Stimulated activated naive CD8-positive, alpha-beta T cell treated with anti-CD3 and anti-CD28 coated beads, Interleukin-15, amount 100 ng/mL, for 72 hours (primary cell): ENCODE data around the gene APOBEC3A.

ENCODE experiments used
- ATAC-seq: fragments of 150-1000 bp; cut with Tn5 transposase; 2 replicates; pipeline ENCODE4 v1.10.0; 2021; ENCODE audit warnings: mild to moderate bottlenecking, moderate library complexity
- DNase-seq, 2 donors: peaks; one replicate each; pipeline ENCODE4 v3.0.0; 2021 to 2022
- H3K27ac Mint-ChIP-seq, 2 donors: one replicate each; pipeline ENCODE4 v1.8.0; 2022; ENCODE audit warnings: mild to moderate bottlenecking in 2 of 2, mixed read lengths in 2 of 2, moderate library complexity in 2 of 2
- H3K27me3 Mint-ChIP-seq: one replicate; pipeline ENCODE4 v1.8.0; 2022; ENCODE audit warnings: mixed read lengths
- H3K4me1 Mint-ChIP-seq: one replicate; pipeline ENCODE4 v1.8.0; 2022; ENCODE audit warnings: mild to moderate bottlenecking, mixed read lengths
- H3K4me3 Mint-ChIP-seq, 2 donors: one replicate each; pipeline ENCODE4 v1.8.0; 2022; ENCODE audit warnings: mild to moderate bottlenecking in 2 of 2, mixed read lengths in 2 of 2, moderate library complexity in 1 of 2
- H3K9me3 Mint-ChIP-seq, 2 donors: one replicate each; pipeline ENCODE4 v1.8.0; 2022; ENCODE audit warnings: mixed read lengths in 2 of 2

Gene APOBEC3A

DNA sequence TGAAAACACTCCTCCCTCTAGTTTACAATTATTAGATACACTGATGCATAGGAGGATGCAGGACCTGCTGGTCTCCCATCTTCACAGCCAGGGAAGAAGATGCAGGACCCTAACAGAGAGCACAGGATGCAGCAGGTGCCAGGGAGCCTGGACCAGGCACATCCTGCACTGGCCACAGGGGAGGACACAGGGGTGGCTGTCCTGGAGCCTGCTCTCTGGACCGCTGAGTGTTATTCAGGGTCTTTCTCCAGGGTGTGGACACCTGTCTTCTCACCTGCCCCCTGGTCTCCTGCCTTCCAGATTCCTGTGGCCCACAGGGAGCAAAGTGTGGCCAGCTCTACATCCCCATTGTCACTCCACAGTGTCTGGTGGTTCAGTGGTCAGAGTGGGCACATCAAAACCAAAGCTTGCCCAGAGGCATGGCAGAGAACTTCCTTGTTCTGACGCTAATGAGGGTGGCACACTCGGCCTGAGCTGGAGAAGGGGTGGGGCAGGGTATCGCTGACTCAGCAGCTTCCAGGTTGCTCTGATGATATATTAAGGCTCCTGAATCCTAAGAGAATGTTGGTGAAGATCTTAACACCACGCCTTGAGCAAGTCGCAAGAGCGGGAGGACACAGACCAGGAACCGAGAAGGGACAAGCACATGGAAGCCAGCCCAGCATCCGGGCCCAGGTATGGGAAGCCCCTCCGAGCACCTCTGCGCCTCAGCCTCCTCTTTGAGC is at the start of gene APOBEC3A:
APOBEC3A (plus strand) TSS at position 564 of the 725 bp plus-strand sequence; CDS start at position 647, 83 bp downstream.
- DNase-seq (no peak), ATAC-seq (no peak)
- Mint-ChIP-seq H3K4me3 (no peak within 1 kb of the TSS), H3K27me3 (peaks cover 54% of the 10 kb centered on the region), H3K4me1 (peaks cover 52% of the 10 kb centered on the region), H3K9me3 (no peaks in the 10 kb centered on the region), H3K27ac (peak within 1 kb of the TSS in 1 of 2 donors; percentile 86)

DNA sequence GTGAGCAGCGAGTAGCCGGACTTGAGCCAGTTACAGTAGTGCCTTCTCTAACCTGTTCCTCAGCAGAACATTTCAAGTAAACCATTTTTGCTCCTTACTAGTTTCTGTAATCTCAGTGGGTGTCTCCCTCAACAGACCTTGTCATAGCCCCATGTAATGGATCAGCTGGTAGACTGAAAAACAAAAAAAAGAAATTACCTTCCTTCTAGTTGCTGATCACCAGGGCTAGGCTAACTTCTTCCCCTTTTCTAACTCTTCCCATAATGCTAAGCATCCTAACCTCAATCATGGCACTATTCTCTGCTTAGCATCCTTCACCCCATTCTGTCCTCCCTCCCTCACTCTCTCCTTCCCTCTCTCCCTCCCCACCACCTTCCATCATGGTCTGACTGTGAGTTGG is 49.6 kb upstream of the APOBEC3A start:
- Mint-ChIP-seq H3K27me3 (peaks cover 47% of the 10 kb centered on the region), H3K27ac (no peak overlapping the region), H3K9me3 (peaks cover 7 to 11% of the 10 kb centered on the region in 2 donors), H3K4me1 (no peaks in the 10 kb centered on the region), H3K4me3 (no peak overlapping the region)
- ATAC-seq = no peak
- no peak for DNase-seq

DNA sequence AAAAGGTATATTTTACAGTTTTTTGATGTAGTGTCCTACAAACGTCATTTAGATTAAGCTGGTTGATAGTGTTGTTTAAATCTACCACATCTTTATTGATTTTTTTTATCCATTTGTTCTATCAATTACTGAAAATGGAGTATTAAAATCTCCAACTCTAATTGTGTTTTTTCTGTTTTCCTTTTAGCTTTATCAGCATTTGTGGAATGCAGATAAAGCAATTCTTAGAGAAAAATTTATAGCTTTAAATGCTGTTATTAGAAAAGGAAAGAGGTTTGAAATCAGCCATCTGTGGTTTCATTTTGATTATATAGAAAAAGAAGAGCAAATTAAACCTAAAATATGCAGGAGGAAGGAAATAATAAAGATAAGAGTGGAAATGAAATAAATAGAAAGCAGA is 46.0 kb upstream of the APOBEC3A start:
- no peak overlapping the region for H3K27ac Mint-ChIP-seq

GRCh38 chr22:38919631-38920190 is 37.7 kb upstream of the APOBEC3A start:
- Mint-ChIP-seq H3K27me3 (peaks cover 42% of the 10 kb centered on the region), H3K4me3 (no peak overlapping the region)
- ATAC-seq = no peak

More for the DNA sequence above, 46.0 kb upstream of the APOBEC3A start:
- Mint-ChIP-seq H3K27me3 (peaks cover 49% of the 10 kb centered on the region), H3K9me3 (no peaks in the 10 kb centered on the region), H3K4me3 (no peak overlapping the region), H3K4me1 (no peaks in the 10 kb centered on the region)
- no peak for ATAC-seq
- no peak for DNase-seq

DNA sequence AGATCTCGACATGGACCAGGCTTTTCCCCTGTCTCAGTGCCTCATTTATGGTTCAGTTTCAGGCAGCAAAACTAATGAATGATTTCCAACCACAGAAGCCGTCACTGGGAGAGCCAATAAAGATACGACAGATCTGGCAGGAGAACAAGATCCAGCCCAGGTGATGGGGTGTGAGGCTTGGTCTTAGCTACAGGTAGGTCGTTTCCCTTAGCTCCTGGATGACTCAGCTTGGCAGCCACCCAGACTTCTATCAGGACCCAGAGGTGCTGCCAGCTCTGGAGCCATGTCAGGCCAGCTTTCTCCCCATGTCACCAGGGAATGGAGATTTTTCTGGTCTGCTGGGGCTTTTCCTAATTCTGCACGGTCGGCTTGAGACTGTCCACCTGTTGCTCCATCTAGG is 36.3 kb upstream of the APOBEC3A start:
- Mint-ChIP-seq H3K9me3 (no peaks in the 10 kb centered on the region), H3K27me3 (peaks cover 56% of the 10 kb centered on the region), H3K4me1 (no peaks in the 10 kb centered on the region), H3K4me3 (no peak overlapping the region), H3K27ac (no peak overlapping the region)
- DNase-seq (no peak), ATAC-seq (no peak)

More at GRCh38 chr22:38919631-38920190, 37.7 kb upstream of the APOBEC3A start:
- Mint-ChIP-seq H3K4me1 (no peaks in the 10 kb centered on the region), H3K9me3 (no peaks in the 10 kb centered on the region), H3K27ac (no peak overlapping the region)
- DNase-seq = no peak

DNA sequence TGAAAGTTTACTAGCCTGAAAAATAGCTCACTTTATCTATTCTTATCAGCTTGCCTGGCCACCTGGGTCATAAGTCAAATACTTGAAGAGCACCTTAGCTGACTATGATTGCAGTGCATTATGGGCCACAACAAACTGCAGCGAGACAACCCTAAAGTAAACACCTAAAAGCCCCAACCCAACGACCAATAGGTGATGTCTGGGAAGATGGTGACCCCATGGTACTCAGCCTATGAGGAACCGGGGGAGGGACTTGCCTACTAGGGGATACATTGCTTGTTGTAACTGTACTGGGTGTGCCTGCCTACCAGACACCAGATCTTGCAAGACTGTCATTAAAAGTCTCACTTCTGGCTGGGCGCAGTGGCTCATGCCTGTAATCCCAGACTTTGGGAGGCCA is 35.6 kb upstream of the APOBEC3A start:
- peaks cover 57% of the 10 kb centered on the region for H3K27me3 Mint-ChIP-seq
- no peak overlapping the region for H3K27ac Mint-ChIP-seq
- DNase-seq = no peak
- no peaks in the 10 kb centered on the region for H3K4me1 Mint-ChIP-seq
- no peak overlapping the region for H3K4me3 Mint-ChIP-seq
- H3K9me3 Mint-ChIP-seq = no peaks in the 10 kb centered on the region
- ATAC-seq = no peak

GRCh38 chr22:38923463-38924346 is 33.7 kb upstream of the APOBEC3A start:
- no peaks in the 10 kb centered on the region for H3K9me3 Mint-ChIP-seq
- ATAC-seq (no peak), DNase-seq (no peak)
- peaks cover 7% of the 10 kb centered on the region for H3K4me1 Mint-ChIP-seq
- H3K27me3 Mint-ChIP-seq = peaks cover 65% of the 10 kb centered on the region
- H3K4me3 Mint-ChIP-seq = no peak overlapping the region
- no peak overlapping the region for H3K27ac Mint-ChIP-seq

DNA sequence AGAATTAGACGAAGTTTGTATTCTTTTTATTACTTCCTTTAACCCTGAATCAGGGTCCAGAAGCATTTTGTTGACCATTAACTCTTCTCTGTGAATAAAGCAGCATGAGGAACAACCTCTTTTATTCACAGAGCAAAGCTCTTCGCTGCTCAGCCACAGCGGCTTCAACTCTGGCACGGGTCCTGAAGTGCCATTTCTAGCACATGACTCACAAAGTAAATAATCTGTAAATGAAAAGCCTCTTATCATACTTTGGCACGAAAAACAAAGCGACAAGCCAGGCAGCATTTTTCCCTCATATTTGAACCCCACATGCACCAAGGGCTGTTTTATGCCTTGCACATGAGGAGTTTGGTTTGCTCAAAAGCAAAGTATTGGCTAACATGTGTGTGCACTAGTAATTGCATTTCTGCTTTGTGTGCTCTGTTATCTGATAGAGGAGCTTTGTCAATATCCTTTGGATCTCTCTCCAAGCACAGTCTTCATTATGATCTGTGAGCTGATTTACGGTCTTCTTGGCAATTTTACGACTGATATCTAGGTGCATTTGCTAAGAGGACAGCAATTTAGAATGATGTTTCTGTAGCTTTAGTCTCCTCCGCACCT is 33.0 kb upstream of the APOBEC3A start:
- H3K27me3 Mint-ChIP-seq = peaks cover 71% of the 10 kb centered on the region
- DNase-seq (no peak), ATAC-seq (no peak)
- H3K9me3 Mint-ChIP-seq = no peaks in the 10 kb centered on the region
- H3K4me3 Mint-ChIP-seq = no peak overlapping the region
- no peak overlapping the region for H3K27ac Mint-ChIP-seq
- peaks cover 7% of the 10 kb centered on the region for H3K4me1 Mint-ChIP-seq

DNA sequence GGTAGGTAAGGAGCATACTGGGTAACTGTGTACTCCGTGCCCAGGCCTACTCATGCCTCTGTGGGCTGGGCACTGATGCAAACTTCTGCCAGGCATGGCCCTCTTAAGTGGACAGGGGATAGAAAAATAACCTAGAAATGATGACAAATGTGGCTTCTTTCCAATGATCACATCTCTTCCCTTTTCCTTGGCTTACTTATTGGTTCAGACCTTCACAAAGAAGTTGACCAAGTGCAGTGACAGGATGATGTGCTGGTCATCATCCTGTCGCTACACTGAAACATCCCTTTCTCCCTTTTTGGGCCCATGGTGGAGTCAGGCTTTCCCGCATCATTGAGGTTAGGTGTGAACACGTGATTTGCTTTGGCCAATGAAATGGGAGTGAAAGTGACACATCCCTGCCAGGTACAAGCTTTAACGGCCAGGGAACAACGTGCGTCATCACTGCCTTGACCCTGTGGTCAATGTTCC is 31.8 kb upstream of the APOBEC3A start:
- no peak for DNase-seq
- Mint-ChIP-seq H3K4me1 (peaks cover 7% of the 10 kb centered on the region), H3K4me3 (no peak overlapping the region), H3K27me3 (peaks cover 80% of the 10 kb centered on the region), H3K9me3 (no peaks in the 10 kb centered on the region), H3K27ac (no peak overlapping the region)
- no peak for ATAC-seq

- ATAC-seq (peak; percentile 95), DNase-seq (peak; percentile 46 to 56)
- peak overlapping the region; percentile 63 to 67 for H3K4me3 Mint-ChIP-seq
- H3K9me3 Mint-ChIP-seq = no peaks in the 10 kb centered on the region
- H3K27me3 Mint-ChIP-seq = peaks cover 84% of the 10 kb centered on the region
- H3K4me1 Mint-ChIP-seq = peaks cover 7% of the 10 kb centered on the region
- no peak overlapping the region for H3K27ac Mint-ChIP-seq
These were observed 30.2 kb upstream of the APOBEC3A start for GRCh38 chr22:38927033-38927781.

DNA sequence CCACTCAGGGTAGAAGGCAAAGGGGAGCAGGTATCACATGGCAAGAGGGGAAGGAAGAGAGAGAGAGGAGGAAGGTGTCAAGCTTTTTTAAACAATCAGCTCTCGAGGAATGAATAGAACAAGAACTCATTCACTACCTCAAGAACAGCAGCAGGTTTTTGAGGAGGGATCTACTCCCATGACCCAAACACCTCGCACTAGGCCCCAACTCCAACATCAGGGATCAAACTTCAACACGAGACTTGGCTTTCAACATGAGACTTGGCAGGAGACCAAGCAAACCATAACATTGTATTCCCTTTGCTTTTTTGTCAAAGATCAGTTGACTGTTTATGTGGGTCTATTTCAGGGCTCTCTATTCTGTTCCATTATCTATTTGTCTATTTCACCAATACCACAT is 26.9 kb upstream of the APOBEC3A start:
- peaks cover 75% of the 10 kb centered on the region for H3K27me3 Mint-ChIP-seq
- H3K4me1 Mint-ChIP-seq = peaks cover 7% of the 10 kb centered on the region
- no peaks in the 10 kb centered on the region for H3K9me3 Mint-ChIP-seq
- H3K27ac Mint-ChIP-seq = no peak overlapping the region
- ATAC-seq (no peak), DNase-seq (no peak)
- no peak overlapping the region for H3K4me3 Mint-ChIP-seq

DNA sequence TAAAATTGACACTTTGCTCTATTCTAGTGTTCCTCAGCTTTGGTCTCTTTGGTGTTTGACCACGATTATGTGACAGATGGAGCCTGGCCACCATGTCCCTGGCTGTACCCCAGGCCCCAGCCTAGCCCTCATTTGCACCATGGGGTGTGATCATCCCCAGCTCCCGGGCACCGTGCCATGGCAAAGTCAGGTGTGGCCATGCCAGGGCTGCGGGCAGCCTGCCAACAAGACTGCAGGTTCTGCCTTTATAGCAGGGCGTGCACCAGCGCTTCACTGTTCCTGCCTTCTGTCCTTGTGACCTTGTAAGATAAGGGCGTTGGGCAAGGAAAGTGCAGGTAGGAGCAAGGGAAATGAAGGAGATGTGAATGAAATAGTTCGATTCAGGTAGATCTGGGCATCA is 22.4 kb upstream of the APOBEC3A start:
- H3K4me3 Mint-ChIP-seq = no peak overlapping the region
- H3K9me3 Mint-ChIP-seq = no peaks in the 10 kb centered on the region
- no peak for ATAC-seq
- H3K27ac Mint-ChIP-seq = no peak overlapping the region
- peaks cover 70% of the 10 kb centered on the region for H3K27me3 Mint-ChIP-seq
- H3K4me1 Mint-ChIP-seq = peaks cover 5% of the 10 kb centered on the region
- DNase-seq = no peak

DNA sequence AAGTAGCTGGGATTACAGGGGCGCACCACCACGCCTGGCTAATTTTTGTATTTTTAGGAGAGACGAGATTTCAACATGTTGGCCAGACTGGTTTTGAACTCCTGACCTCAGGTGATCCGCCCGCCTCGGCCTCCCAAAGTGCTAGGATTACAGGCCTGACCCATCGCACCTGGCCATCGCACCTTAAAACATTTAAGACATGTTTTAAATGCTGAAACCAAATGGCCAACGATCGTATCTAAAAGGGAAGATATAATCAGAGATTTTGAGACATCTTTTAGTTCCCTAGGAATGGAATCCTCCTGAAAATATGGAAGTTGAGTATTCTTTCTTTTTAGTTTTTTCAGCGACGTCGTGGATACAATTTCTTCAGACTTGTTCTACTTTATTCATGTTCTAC is 21.8 kb upstream of the APOBEC3A start:
- DNase-seq (no peak), ATAC-seq (no peak)
- H3K4me1 Mint-ChIP-seq = peaks cover 5% of the 10 kb centered on the region
- H3K9me3 Mint-ChIP-seq = no peaks in the 10 kb centered on the region
- H3K27me3 Mint-ChIP-seq = peaks cover 64% of the 10 kb centered on the region
- H3K4me3 Mint-ChIP-seq = no peak overlapping the region
- H3K27ac Mint-ChIP-seq = no peak overlapping the region

GRCh38 chr22:38936562-38936961 is 20.8 kb upstream of the APOBEC3A start:
- H3K4me1 Mint-ChIP-seq = peaks cover 14% of the 10 kb centered on the region
- H3K4me3 Mint-ChIP-seq = no peak overlapping the region
- peaks cover 59% of the 10 kb centered on the region for H3K27me3 Mint-ChIP-seq
- no peak for ATAC-seq
- no peaks in the 10 kb centered on the region for H3K9me3 Mint-ChIP-seq
- DNase-seq = no peak
- no peak overlapping the region for H3K27ac Mint-ChIP-seq

- DNase-seq (no peak), ATAC-seq (no peak)
- Mint-ChIP-seq H3K4me1 (peaks cover 19% of the 10 kb centered on the region), H3K27me3 (peaks cover 59% of the 10 kb centered on the region), H3K4me3 (no peak overlapping the region), H3K27ac (no peak overlapping the region), H3K9me3 (no peaks in the 10 kb centered on the region)
These were observed 20.4 kb upstream of the APOBEC3A start for GRCh38 chr22:38937036-38937435.
